Measurements from ENCODE around the gene CHST4. TPM values are rescaled to one million over a fixed set of nuclear protein-coding genes. Genes with fewer than 3 reads are reported as not detected.

CHST4 gene
- total RNA-seq, 1 experiment from 2014 or later = not detected

GRCh38 chr16:71562552-71562951 lies 36.3 kb downstream of the CHST4 start:
- Histone ChIP-seq H4K20me1 (ENCODE audit: low read length) (no peaks in the 10 kb centered on the region), H3F3A (ENCODE audit: low read length, unreplicated experiment) (no peaks in the 10 kb centered on the region), H3K9me2 (replicated peaks; ENCODE audit: low read length) (no peaks in the 10 kb centered on the region), H3K27ac (ENCODE audit: low read length) (no peak overlapping the region), H3K9ac (ENCODE audit: low read length) (no peak overlapping the region), H3K27me3 (ENCODE audit: low read length) (no peaks in the 10 kb centered on the region), H3K4me1 (ENCODE audit: insufficient read depth, low read length) (peaks cover 11% of the 10 kb centered on the region), H3K79me2 (ENCODE audit: low read length) (no peaks in the 10 kb centered on the region), H3K4me2 (ENCODE audit: low read length) (no peak overlapping the region), H2AFZ (ENCODE audit: low read length) (no peak overlapping the region), H3K36me3 (ENCODE audit: low read depth, low read length) (no peaks in the 10 kb centered on the region), H3K9me3 (ENCODE audit: low read length) (no peaks in the 10 kb centered on the region), H3K4me3 (ENCODE audit: low read length) (no peak overlapping the region)
- intact Hi-C loops (cut with micrococcal nuclease) = no loop called here
- BruUV-seq (replicated peaks) = no TSS peak
- ATAC-seq (no peak), DNase-seq (no peak)
- POLR2A ChIA-PET (ENCODE audit: unreplicated experiment) = no interaction called here
- CTCF ChIA-PET = no interaction called here
- TF ChIP-seq EZH2 (IDR thresholded peaks at IDR 0.05; ENCODE audit: low read length, unreplicated experiment) (no peak), EZH2phosphoT487 (IDR thresholded peaks at IDR 0.05; ENCODE audit: borderline replicate concordance, low read length) (no peak)
- TF ChIP-seq, protein P1, sequence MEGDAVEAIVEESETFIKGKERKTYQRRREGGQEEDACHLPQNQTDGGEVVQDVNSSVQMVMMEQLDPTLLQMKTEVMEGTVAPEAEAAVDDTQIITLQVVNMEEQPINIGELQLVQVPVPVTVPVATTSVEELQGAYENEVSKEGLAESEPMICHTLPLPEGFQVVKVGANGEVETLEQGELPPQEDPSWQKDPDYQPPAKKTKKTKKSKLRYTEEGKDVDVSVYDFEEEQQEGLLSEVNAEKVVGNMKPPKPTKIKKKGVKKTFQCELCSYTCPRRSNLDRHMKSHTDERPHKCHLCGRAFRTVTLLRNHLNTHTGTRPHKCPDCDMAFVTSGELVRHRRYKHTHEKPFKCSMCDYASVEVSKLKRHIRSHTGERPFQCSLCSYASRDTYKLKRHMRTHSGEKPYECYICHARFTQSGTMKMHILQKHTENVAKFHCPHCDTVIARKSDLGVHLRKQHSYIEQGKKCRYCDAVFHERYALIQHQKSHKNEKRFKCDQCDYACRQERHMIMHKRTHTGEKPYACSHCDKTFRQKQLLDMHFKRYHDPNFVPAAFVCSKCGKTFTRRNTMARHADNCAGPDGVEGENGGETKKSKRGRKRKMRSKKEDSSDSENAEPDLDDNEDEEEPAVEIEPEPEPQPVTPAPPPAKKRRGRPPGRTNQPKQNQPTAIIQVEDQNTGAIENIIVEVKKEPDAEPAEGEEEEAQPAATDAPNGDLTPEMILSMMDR (conservative IDR thresholded peaks at IDR 0.05; ENCODE audit: low read depth, low read length) = no peak

- Histone ChIP-seq H3F3A (ENCODE audit: low read length, unreplicated experiment) (no peaks in the 10 kb centered on the region), H3K9me2 (replicated peaks; ENCODE audit: low read length) (no peaks in the 10 kb centered on the region), H3K4me3 (ENCODE audit: low read length) (peak overlapping the region; percentile 69), H3K27me3 (ENCODE audit: low read length) (no peaks in the 10 kb centered on the region), H3K27ac (ENCODE audit: low read length) (no peak overlapping the region), H3K9me3 (ENCODE audit: low read length) (no peaks in the 10 kb centered on the region), H4K20me1 (ENCODE audit: low read length) (no peaks in the 10 kb centered on the region), H3K4me1 (ENCODE audit: insufficient read depth, low read length) (peaks cover 11% of the 10 kb centered on the region), H2AFZ (ENCODE audit: low read length) (peak overlapping the region; percentile 100), H3K79me2 (ENCODE audit: low read length) (no peaks in the 10 kb centered on the region), H3K36me3 (ENCODE audit: low read depth, low read length) (no peaks in the 10 kb centered on the region), H3K4me2 (ENCODE audit: low read length) (peak overlapping the region; percentile 91), H3K9ac (ENCODE audit: low read length) (peak overlapping the region; percentile 61; the same call in 1 of the 2 replicates)
- TSS peak; percentile 92 for BruUV-seq (replicated peaks)
- CTCF ChIA-PET = interaction anchor here (0.5 to 2.1 kb wide), 4 partner anchors 47 to 785 kb away, joined by 6 to 40 read pairs (median 7); no protein-coding TSS in a partner anchor
- TF ChIP-seq, protein P1 (conservative IDR thresholded peaks at IDR 0.05; ENCODE audit: low read depth, low read length) = no peak
- TF ChIP-seq EZH2 (IDR thresholded peaks at IDR 0.05; ENCODE audit: low read length, unreplicated experiment) (no peak), EZH2phosphoT487 (IDR thresholded peaks at IDR 0.05; ENCODE audit: borderline replicate concordance, low read length) (no peak)
- ATAC-seq (peak; percentile 5; the same call in 1 of the 2 replicates), DNase-seq (peak; percentile 2)
- intact Hi-C loops (cut with micrococcal nuclease) = no loop called here
- POLR2A ChIA-PET (ENCODE audit: unreplicated experiment) = interaction anchor here (0.6 kb wide), 2 partner anchors 47 to 326 kb away, joined by 3 to 9 read pairs; no protein-coding TSS in a partner anchor
Measured at GRCh38 chr16:71564335-71564967, 38.2 kb downstream of the CHST4 start.

Measured in PC-3 (cell line).